SU-DHL-6 (cell line): ENCODE results near the gene ACAA1.

ENCODE experiments used
- H2AFZ ChIP-seq: fragments of 200-600 bp; sonication (generic); 2 replicates; pipeline ENCODE4 v1.6.1; 2014; ENCODE audit warnings: low read depth, mild to moderate bottlenecking, moderate library complexity, mixed read lengths, antibody characterized with exemption, low read length; ENCODE audit not compliant: severe bottlenecking
- H3F3A ChIP-seq: fragments of 200-600 bp; shearing (Covaris generic); 2 replicates; pipeline ENCODE4 v1.6.0; 2016; ENCODE audit warnings: antibody characterized with exemption, mild to moderate bottlenecking; ENCODE audit not compliant: insufficient read depth
- H3K27ac ChIP-seq: fragments of 200-600 bp; sonication (generic); 2 replicates; pipeline ENCODE4 v1.5.1; 2016; ENCODE audit warnings: low read depth, mild to moderate bottlenecking, low read length, moderate library complexity, mixed read lengths
- H3K27me3 ChIP-seq: fragments of 200-600 bp; sonication (generic), shearing (Covaris generic); 2 replicates; pipeline ENCODE4 v1.6.0; 2014; ENCODE audit warnings: mild to moderate bottlenecking, low read length
- H3K36me3 ChIP-seq: fragments of 200-600 bp; sonication (generic); 2 replicates; pipeline ENCODE4 v1.6.1; 2014; ENCODE audit warnings: mild to moderate bottlenecking, low read length, mixed read lengths
- H3K4me2 ChIP-seq: fragments of 300-600, 200-600 bp; shearing (Covaris generic), sonication (generic); 2 replicates; pipeline ENCODE4 v1.6.0; 2014; ENCODE audit warnings: low read length, low read depth, mild to moderate bottlenecking; ENCODE audit not compliant: poor library complexity, severe bottlenecking
- H3K4me3 ChIP-seq: fragments of 200-600 bp; sonication (generic); 2 replicates; pipeline ENCODE4 v1.5.1; 2014; ENCODE audit warnings: antibody characterized with exemption, low read length, mild to moderate bottlenecking, mixed read lengths; ENCODE audit not compliant: insufficient read depth, poor library complexity, severe bottlenecking
- H3K79me2 ChIP-seq: fragments of 200-600 bp; sonication (generic); 2 replicates; pipeline ENCODE4 v1.6.1; 2014; ENCODE audit warnings: mild to moderate bottlenecking, low read length, moderate library complexity; ENCODE audit not compliant: insufficient read depth
- H3K9ac ChIP-seq: fragments of 200-600 bp; sonication (generic); 2 replicates; pipeline ENCODE4 v1.7.0; 2014; ENCODE audit warnings: mild to moderate bottlenecking, low read length
- H3K9me2 ChIP-seq: fragments of 200-600 bp; sonication (generic); replicated peaks from 2 replicates; pipeline ENCODE4 v1.6.1; 2014; ENCODE audit warnings: low read length; ENCODE audit not compliant: insufficient read depth
- H3K9me3 ChIP-seq: fragments of 200-600 bp; sonication (generic); 2 replicates; pipeline ENCODE4 v1.6.1; 2014; ENCODE audit warnings: low read length, mixed read lengths; ENCODE audit not compliant: insufficient read depth
- H4K20me1 ChIP-seq: fragments of 200-600 bp; sonication (generic); 2 replicates; pipeline ENCODE4 v1.6.1; 2014; ENCODE audit warnings: low read depth, mild to moderate bottlenecking, antibody characterized with exemption, low read length, moderate library complexity, mixed read lengths
- CTCF ChIP-seq: fragments of 200-600 bp; sonication (generic); IDR thresholded peaks from one replicate; pipeline ENCODE4 v1.5.1; 2017; ENCODE audit warnings: antibody characterized with exemption, mild to moderate bottlenecking, low read length, moderate library complexity; ENCODE audit not compliant: insufficient read depth, poor library complexity, severe bottlenecking
- EZH2phosphoT487 ChIP-seq: fragments of 200-600 bp; sonication (generic), shearing (Covaris generic); conservative IDR thresholded peaks from 2 replicates; pipeline ENCODE4 v1.6.1; 2018; ENCODE audit warnings: mild to moderate bottlenecking, antibody characterized with exemption, low read length, moderate library complexity, mixed read lengths

The ACAA1 gene

GRCh38 chr3:38098376-38098723 is 38.6 kb downstream of the ACAA1 start:
- Histone ChIP-seq H3F3A (no peaks in the 10 kb centered on the region), H3K9me2 (no peaks in the 10 kb centered on the region), H3K4me2 (no peak overlapping the region), H3K36me3 (no peaks in the 10 kb centered on the region), H4K20me1 (no peaks in the 10 kb centered on the region), H3K9me3 (no peaks in the 10 kb centered on the region), H2AFZ (no peak overlapping the region), H3K4me3 (no peak overlapping the region), H3K9ac (no peak overlapping the region), H3K79me2 (no peaks in the 10 kb centered on the region), H3K27ac (no peak overlapping the region), H3K27me3 (no peaks in the 10 kb centered on the region)
- TF ChIP-seq CTCF (no peak), EZH2phosphoT487 (no peak)

- H3K4me3 ChIP-seq = no peak overlapping the region
- H3K79me2 ChIP-seq = no peaks in the 10 kb centered on the region
- no peaks in the 10 kb centered on the region for H3F3A ChIP-seq
- H4K20me1 ChIP-seq = no peaks in the 10 kb centered on the region
- TF ChIP-seq CTCF = no peak
- no peak for TF ChIP-seq EZH2phosphoT487
- no peak overlapping the region for H3K4me2 ChIP-seq
- no peak overlapping the region for H3K9ac ChIP-seq
- no peaks in the 10 kb centered on the region for H3K9me2 ChIP-seq
- H3K9me3 ChIP-seq = no peaks in the 10 kb centered on the region
- no peaks in the 10 kb centered on the region for H3K36me3 ChIP-seq
- no peaks in the 10 kb centered on the region for H3K27me3 ChIP-seq
- H3K27ac ChIP-seq = no peak overlapping the region
- no peak overlapping the region for H2AFZ ChIP-seq
These were observed 39.2 kb downstream of the ACAA1 start for GRCh38 chr3:38097446-38098375.

DNA sequence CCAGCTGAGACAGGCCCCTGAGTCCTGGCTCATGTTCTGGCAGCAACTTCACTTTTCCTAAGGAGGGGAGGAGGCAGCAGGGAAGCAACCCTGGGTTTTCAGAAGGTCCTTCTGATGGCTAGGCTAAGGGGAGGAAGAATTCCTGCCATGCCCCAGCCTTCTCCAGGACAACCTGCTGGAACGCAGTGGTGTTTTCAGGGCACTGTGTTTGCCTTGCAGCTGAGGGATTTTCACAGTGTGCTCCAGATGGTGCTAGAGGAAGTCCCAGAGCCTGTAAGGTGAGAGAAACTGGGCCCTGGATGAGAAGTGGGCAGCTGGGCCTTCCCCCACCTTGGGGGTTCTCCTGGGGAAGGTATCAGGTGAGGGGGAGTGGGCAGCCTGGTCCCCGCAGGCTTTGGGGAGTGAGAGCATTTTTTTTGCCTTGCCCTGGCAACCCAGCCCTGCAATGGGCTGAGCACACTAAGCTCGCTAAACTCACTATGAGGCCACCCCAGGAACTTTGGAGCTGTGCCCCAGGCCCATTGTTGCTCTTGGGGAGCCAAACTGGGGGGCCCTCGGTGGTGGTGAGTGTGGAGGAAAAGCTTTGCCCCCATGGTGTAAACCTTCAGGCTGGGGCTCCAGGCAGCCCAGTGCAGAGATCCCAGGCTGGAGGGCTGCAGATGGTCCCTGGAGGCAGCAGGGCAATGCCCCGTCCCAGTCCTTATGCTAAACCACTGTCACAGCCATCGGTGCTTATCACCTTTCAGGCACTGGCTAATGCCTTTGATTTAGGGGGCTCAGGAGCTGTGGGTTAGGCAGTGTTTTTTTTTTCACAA is 41.1 kb downstream of the ACAA1 start:
- no peak overlapping the region for H3K4me3 ChIP-seq
- H3F3A ChIP-seq = no peaks in the 10 kb centered on the region
- H3K4me2 ChIP-seq = no peak overlapping the region
- H3K36me3 ChIP-seq = no peaks in the 10 kb centered on the region
- H3K9ac ChIP-seq = no peak overlapping the region
- no peak for TF ChIP-seq CTCF
- no peak for TF ChIP-seq EZH2phosphoT487
- H3K9me2 ChIP-seq = no peaks in the 10 kb centered on the region
- no peak overlapping the region for H2AFZ ChIP-seq
- H3K27me3 ChIP-seq = no peaks in the 10 kb centered on the region
- no peaks in the 10 kb centered on the region for H3K9me3 ChIP-seq
- no peak overlapping the region for H3K27ac ChIP-seq
- no peaks in the 10 kb centered on the region for H4K20me1 ChIP-seq
- H3K79me2 ChIP-seq = no peaks in the 10 kb centered on the region
